Activated B cell treated with CpG ODN at 0.5 μM for 24 hours (primary cell): ENCODE results near the gene KYAT1. TPM values are rescaled to one million over a fixed set of nuclear protein-coding genes. Genes with fewer than 3 reads are reported as not detected.

Experiments used
- ATAC-seq: fragments of 200-7000 bp; cut with Tn5 transposase; one replicate; pipeline ENCODE4 v1.10.0; 2021; ENCODE audit warnings: low read depth, mild to moderate bottlenecking, moderate library complexity
- CTCF ChIA-PET: fragments of 350-600 bp; sonication (Branson Sonifier 250); formaldehyde crosslinking; loops from one replicate; lab custom pipeline; 2021; ENCODE audit warnings: antibody characterized with exemption; lab: Charles Lee
- POLR2A ChIA-PET: fragments of 350-600 bp; sonication (Branson Sonifier 250); formaldehyde crosslinking; loops from one replicate; lab custom pipeline; 2021; ENCODE audit warnings: antibody characterized with exemption; lab: Charles Lee
- DNase-seq: peaks from one replicate; pipeline ENCODE4 v3.0.0; 2022
- H3K27ac Mint-ChIP-seq: one replicate; pipeline ENCODE4 v1.8.0; 2020; ENCODE audit warnings: mixed read lengths
- H3K27me3 Mint-ChIP-seq: one replicate; pipeline ENCODE4 v1.8.0; 2021; ENCODE audit warnings: mixed read lengths
- H3K36me3 Mint-ChIP-seq: one replicate; pipeline ENCODE4 v1.8.0; 2021; ENCODE audit warnings: low read depth, mixed read lengths
- H3K4me1 Mint-ChIP-seq: one replicate; pipeline ENCODE4 v1.8.0; 2021; ENCODE audit warnings: mixed read lengths
- H3K4me3 Mint-ChIP-seq: one replicate; pipeline ENCODE4 v1.8.0; 2020; ENCODE audit warnings: mild to moderate bottlenecking, mixed read lengths
- H3K9me3 Mint-ChIP-seq: one replicate; pipeline ENCODE4 v1.8.0; 2020; ENCODE audit warnings: mixed read lengths
- intact Hi-C: fragments of 100-400 bp; cut with micrococcal nuclease; formaldehyde crosslinking; loops from one replicate; pipeline ENCODE4 v1.15.1; 2024
- total RNA-seq: library from RNA; stranded (reverse); gene quantifications from 2 replicates; pipeline ENCODE4 v1.2.3, GENCODE V29; 2022
- TF ChIP-seq, protein P1 (sequence below): fragments of 200-600 bp; IDR thresholded peaks from one replicate; pipeline ENCODE4 v1.8.0; 2022; ENCODE audit warnings: antibody characterized with exemption, mild to moderate bottlenecking

The KYAT1 gene
- total RNA-seq, 1 donor from 2014 or later = 4.3 TPM

DNA sequence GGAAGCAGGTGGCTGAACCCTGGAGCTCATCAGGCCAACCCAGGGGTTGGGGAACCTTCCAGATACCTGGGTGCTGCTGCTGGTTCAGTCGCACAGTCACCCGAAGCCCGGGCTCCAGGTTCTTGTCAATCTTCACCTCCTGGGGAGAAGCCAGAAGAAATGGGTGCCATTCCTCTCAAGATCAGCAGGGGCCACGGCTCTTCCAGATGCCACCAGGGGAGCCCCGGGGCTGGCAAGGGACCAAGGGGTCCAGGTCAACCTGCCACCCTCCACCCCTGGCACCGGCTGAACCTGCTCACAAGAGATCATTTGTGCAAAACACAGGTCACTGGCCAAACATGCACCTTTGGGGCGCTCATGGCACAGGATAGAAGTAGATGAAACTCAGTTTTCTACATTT is 56.8 kb downstream of the KYAT1 start:
- CTCF ChIA-PET = no interaction called here
- ATAC-seq = no peak

DNA sequence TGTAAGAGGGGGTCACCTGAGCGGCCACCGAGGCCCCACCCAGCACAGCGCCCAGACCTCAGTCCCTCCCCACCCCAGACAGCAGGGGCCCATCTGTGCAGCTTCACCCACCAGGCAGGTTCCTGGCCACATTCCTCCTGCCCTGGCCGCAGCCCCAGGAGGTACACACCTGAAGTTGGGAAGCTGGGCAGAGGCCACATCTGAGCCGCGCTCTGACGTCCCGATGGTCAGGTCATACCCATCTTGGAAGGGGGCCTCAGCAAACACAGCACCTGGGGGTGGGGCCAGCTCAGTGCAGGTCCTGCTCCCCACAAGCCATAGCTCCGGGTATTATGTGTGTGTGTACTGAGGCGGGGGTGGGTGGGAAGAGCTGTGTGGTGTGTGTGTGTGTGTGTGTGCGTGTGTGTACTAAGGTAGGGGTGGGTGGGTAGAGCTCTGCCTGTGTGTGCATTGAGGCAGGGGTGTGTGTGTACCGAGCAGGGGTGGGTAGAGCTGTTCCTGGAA is 57.8 kb downstream of the KYAT1 start:
- intact Hi-C loops = no loop called here
- TF ChIP-seq, protein P1, sequence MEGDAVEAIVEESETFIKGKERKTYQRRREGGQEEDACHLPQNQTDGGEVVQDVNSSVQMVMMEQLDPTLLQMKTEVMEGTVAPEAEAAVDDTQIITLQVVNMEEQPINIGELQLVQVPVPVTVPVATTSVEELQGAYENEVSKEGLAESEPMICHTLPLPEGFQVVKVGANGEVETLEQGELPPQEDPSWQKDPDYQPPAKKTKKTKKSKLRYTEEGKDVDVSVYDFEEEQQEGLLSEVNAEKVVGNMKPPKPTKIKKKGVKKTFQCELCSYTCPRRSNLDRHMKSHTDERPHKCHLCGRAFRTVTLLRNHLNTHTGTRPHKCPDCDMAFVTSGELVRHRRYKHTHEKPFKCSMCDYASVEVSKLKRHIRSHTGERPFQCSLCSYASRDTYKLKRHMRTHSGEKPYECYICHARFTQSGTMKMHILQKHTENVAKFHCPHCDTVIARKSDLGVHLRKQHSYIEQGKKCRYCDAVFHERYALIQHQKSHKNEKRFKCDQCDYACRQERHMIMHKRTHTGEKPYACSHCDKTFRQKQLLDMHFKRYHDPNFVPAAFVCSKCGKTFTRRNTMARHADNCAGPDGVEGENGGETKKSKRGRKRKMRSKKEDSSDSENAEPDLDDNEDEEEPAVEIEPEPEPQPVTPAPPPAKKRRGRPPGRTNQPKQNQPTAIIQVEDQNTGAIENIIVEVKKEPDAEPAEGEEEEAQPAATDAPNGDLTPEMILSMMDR = no peak
- DNase-seq (no peak), ATAC-seq (no peak)
- H3K36me3 Mint-ChIP-seq = peaks cover 60% of the 10 kb centered on the region
- H3K4me3 Mint-ChIP-seq = no peak overlapping the region
- ChIA-PET POLR2A (interaction anchor here (0.7 kb wide), 1 partner anchor 601 kb away, joined by 11 read pairs; no protein-coding TSS in a partner anchor), CTCF (no interaction called here)
- H3K4me1 Mint-ChIP-seq = peaks cover 24% of the 10 kb centered on the region
- H3K27ac Mint-ChIP-seq = no peak overlapping the region
- H3K27me3 Mint-ChIP-seq = no peaks in the 10 kb centered on the region
- no peaks in the 10 kb centered on the region for H3K9me3 Mint-ChIP-seq

More for the DNA sequence above, 56.8 kb downstream of the KYAT1 start:
- Mint-ChIP-seq H3K27me3 (no peaks in the 10 kb centered on the region), H3K4me3 (no peak overlapping the region), H3K36me3 (peaks cover 65% of the 10 kb centered on the region), H3K27ac (no peak overlapping the region), H3K4me1 (peaks cover 22% of the 10 kb centered on the region), H3K9me3 (no peaks in the 10 kb centered on the region)
- no peak for DNase-seq
- POLR2A ChIA-PET = no interaction called here
- TF ChIP-seq, protein P1 = no peak
- intact Hi-C loops = no loop called here

DNA sequence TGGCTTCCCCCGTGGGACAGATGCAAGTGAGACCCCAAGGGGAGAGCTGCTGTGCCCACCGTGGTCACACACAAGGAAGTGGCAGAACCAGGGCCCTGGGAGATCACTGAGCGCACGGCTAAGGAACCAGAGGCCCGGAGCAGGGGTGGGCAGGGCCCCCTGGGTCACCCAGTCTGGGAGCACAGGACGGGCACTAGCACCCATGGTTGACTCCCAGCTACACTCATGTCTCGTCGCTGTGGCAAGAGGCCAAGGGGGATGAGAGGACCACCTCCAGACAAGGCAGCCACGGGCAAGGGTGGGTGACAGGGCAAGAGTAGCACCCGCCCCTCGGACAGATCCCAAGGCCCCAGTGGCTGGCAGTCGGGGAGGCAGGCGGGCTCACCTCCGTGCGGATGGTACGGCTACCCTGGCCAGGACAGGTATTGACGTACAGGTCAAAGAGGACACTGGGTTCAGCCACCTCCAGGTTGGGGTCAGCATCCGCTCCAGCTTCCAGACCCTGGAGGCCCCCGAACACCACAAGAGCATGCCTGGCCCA is 58.3 kb downstream of the KYAT1 start:
- Mint-ChIP-seq H3K36me3 (peaks cover 58% of the 10 kb centered on the region), H3K27ac (no peak overlapping the region), H3K4me3 (no peak overlapping the region), H3K4me1 (peaks cover 19% of the 10 kb centered on the region), H3K27me3 (no peaks in the 10 kb centered on the region), H3K9me3 (no peaks in the 10 kb centered on the region)
- no peak for DNase-seq
- POLR2A ChIA-PET = interaction anchor here (0.7 kb wide), 1 partner anchor 601 kb away, joined by 11 read pairs; no protein-coding TSS in a partner anchor
- intact Hi-C loops = no loop called here
- no peak for ATAC-seq
- TF ChIP-seq, protein P1 = no peak
- CTCF ChIA-PET = no interaction called here

DNA sequence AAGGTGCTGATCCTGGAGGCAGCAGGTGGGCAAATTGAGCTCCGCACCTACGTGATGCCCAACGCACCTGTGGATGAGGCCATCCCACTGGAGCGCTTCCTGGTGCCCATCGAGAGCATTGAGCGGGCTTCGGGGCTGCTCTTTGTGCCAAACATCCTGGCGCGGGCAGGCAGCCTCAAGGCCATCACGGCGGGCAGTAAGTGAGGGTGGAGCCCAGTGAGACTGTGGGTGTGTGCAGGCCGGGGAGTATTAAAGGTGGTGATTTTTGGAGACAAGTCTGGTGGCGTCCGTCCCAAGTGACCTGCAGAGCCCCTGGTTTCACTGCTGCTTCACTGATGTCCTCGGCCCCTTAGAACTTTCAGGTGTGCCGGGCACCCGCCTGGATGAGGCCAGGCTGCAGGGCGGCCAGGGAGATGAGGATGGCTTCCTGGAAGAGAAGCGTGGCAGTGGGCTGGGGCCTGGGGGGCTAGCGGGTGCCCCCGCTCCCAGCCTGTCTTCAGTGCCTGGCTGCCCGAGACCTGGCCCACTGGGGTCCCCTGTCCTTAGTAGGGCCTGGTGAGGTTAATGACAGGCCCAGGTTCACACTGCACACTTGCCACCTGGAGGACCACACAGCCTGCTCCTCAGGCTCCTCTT is 59.2 kb downstream of the KYAT1 start:
- ChIA-PET POLR2A (no interaction called here), CTCF (no interaction called here)
- H3K27me3 Mint-ChIP-seq = no peaks in the 10 kb centered on the region
- H3K9me3 Mint-ChIP-seq = no peaks in the 10 kb centered on the region
- peaks cover 56% of the 10 kb centered on the region for H3K36me3 Mint-ChIP-seq
- peaks cover 15% of the 10 kb centered on the region for H3K4me1 Mint-ChIP-seq
- ATAC-seq = no peak
- intact Hi-C loops = no loop called here
- H3K4me3 Mint-ChIP-seq = no peak overlapping the region
- TF ChIP-seq, protein P1 = no peak
- no peak for DNase-seq
- H3K27ac Mint-ChIP-seq = no peak overlapping the region

DNA sequence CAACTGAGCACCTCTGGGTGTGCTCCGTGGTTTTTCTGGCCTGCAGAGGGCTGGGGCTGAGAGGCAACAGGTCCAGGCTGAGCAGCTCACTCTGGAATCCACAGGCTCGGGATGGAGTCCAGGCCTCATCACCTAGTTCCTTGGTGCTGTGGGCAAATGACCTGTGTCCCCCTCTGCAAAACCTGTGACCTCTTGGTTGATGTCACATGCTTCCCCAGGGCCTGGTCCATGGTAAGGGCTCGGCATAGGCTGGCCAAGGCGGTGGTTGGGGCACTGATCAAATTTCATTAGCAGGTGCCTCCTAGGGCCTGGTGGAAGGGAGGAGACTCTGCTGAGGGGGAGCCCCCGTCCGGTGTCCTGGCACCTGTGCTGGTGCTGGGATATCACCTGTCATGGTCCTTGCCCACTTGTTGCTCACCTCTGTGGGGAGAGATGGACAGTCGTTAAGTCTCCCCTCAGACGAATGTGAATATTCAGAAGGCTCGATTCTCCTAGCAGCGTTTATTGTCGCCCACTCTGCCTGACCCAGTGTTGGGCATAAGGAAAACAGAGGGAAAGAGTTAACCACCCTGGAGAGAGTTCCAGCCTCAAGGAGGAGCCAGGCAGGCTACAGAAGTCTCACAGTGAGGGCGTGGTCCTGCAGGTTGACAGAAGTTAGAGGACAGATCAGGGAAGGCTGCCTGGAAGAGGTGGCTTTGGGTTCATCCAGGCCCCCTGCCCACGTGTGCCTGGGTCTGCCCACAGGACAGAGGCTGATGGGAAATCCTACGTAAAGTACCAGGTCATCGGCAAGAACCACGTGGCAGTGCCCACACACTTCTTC is 60.0 kb downstream of the KYAT1 start:
- no peak for DNase-seq
- POLR2A ChIA-PET = no interaction called here

More for the DNA sequence above, 60.0 kb downstream of the KYAT1 start:
- Mint-ChIP-seq H3K4me3 (no peak overlapping the region), H3K36me3 (peaks cover 50% of the 10 kb centered on the region), H3K27me3 (no peaks in the 10 kb centered on the region), H3K9me3 (no peaks in the 10 kb centered on the region), H3K4me1 (peaks cover 15% of the 10 kb centered on the region), H3K27ac (no peak overlapping the region)
- no peak for ATAC-seq
- CTCF ChIA-PET = no interaction called here
- TF ChIP-seq, protein P1 = no peak
- intact Hi-C loops = no loop called here
